NK-92 (cell line): Measurements from ENCODE around the gene SIPA1L3.

Experiments
- DNase-seq: peaks from one replicate; lab custom pipeline; 2025; ENCODE audit not compliant: unreplicated experiment; lab: John Stamatoyannopoulos, UW

Gene SIPA1L3

GRCh38 chr19:37946132-37946531, 39.1 kb downstream of the SIPA1L3 start:
- DNase-seq: no peak

GRCh38 chr19:37947778-37948177, 40.8 kb downstream of the SIPA1L3 start:
- no peak for DNase-seq

GRCh38 chr19:37948362-37948761, 41.4 kb downstream of the SIPA1L3 start:
- DNase-seq: no peak

GRCh38 chr19:37950471-37951175, 43.6 kb downstream of the SIPA1L3 start:
- no peak for DNase-seq

- no peak for DNase-seq
Observed at GRCh38 chr19:37951816-37952210, 44.8 kb downstream of the SIPA1L3 start.

GRCh38 chr19:37953171-37953917, 46.3 kb downstream of the SIPA1L3 start:
- no peak for DNase-seq

GRCh38 chr19:37953918-37954303, 46.9 kb downstream of the SIPA1L3 start:
- DNase-seq: no peak

GRCh38 chr19:37954421-37954874, 47.4 kb downstream of the SIPA1L3 start:
- no peak for DNase-seq

- DNase-seq: no peak
Observed at GRCh38 chr19:37955986-37956385, 49.0 kb downstream of the SIPA1L3 start.

GRCh38 chr19:37957176-37957575, 50.2 kb downstream of the SIPA1L3 start:
- no peak for DNase-seq

- DNase-seq: no peak
Observed at GRCh38 chr19:37959665-37960114, 52.7 kb downstream of the SIPA1L3 start.

GRCh38 chr19:37961198-37961597, 54.2 kb downstream of the SIPA1L3 start:
- DNase-seq: no peak

- no peak for DNase-seq
Observed at GRCh38 chr19:37963190-37963936, 56.4 kb downstream of the SIPA1L3 start.

GRCh38 chr19:37964109-37964508, 57.1 kb downstream of the SIPA1L3 start:
- no peak for DNase-seq

GRCh38 chr19:37966211-37966661, 59.2 kb downstream of the SIPA1L3 start:
- no peak for DNase-seq

GRCh38 chr19:37966662-37967231, 59.7 kb downstream of the SIPA1L3 start:
- no peak for DNase-seq

- DNase-seq: no peak
Observed at GRCh38 chr19:37969695-37970094, 62.7 kb downstream of the SIPA1L3 start.

- DNase-seq: no peak
Observed at GRCh38 chr19:37970699-37971098, 63.7 kb downstream of the SIPA1L3 start.

GRCh38 chr19:37972803-37973202, 65.8 kb downstream of the SIPA1L3 start:
- DNase-seq: no peak

- DNase-seq: no peak
Observed at GRCh38 chr19:37973666-37974065, 66.7 kb downstream of the SIPA1L3 start.

- DNase-seq: no peak
Observed at GRCh38 chr19:37975071-37975470, 68.1 kb downstream of the SIPA1L3 start.
